ENCODE measurements around the gene SORCS2. TPM values are rescaled to one million over a fixed set of nuclear protein-coding genes. Genes with fewer than 3 reads are reported as not detected.

The SORCS2 gene
- total RNA-seq, 8 experiments from 2014 or later = 1.8 to 14.0 (median 5.3) TPM

GRCh38 chr4:7307394-7308099, 115.2 kb downstream of the SORCS2 start:
- peaks cover 47 to 48% of the 10 kb centered on the region in 2 donors for H3K4me1 ChIP-seq (replicated peaks in 1 of 2)
- no peak overlapping the region for H3K27ac ChIP-seq
- in situ Hi-C loops (cut with MboI; ENCODE audit: low pct_unique_long_range_greater_than_20kb in 2 of 9, low sequenced_read_pairs in 9 of 9, unreplicated experiment in 9 of 9) = loop anchor here in 1 of 9 experiments (25.0 kb wide), 1 partner anchor 405 kb away; no protein-coding TSS in a partner anchor
- no peak overlapping the region for H3K4me3 ChIP-seq
- no peak for ATAC-seq (replicated peaks in 6 of 8)
- WGBS, 10 experiments = 80 to 100% (median 93%) methylated on average over 1 to 3 of the region's 6 CpGs; no CpG with 5 or more reads in 7 of the 10 experiments

- peak in 2 of 8 experiments; percentile 9 to 33 for ATAC-seq (replicated peaks in 6 of 8)
- Histone ChIP-seq H3K4me1 (replicated peaks in 1 of 2) (peaks cover 44% of the 10 kb centered on the region in 2 donors), H3K4me3 (no peak overlapping the region), H3K27ac (no peak overlapping the region)
- in situ Hi-C loops (cut with MboI; ENCODE audit: low pct_unique_long_range_greater_than_20kb in 2 of 9, low sequenced_read_pairs in 9 of 9, unreplicated experiment in 9 of 9) = loop anchor here in 1 of 9 experiments (25.0 kb wide), 1 partner anchor 403 kb away; no protein-coding TSS in a partner anchor
- 0 to 80% (median 57%) methylated on average over 1 to 12 of the region's 13 CpGs; no CpG with 5 or more reads in 5 of the 10 experiments for WGBS, 10 experiments
These were observed 116.8 kb downstream of the SORCS2 start for GRCh38 chr4:7309181-7309580.

- ATAC-seq (replicated peaks in 6 of 8) = no peak
- in situ Hi-C loops (cut with MboI; ENCODE audit: low pct_unique_long_range_greater_than_20kb in 2 of 9, low sequenced_read_pairs in 9 of 9, unreplicated experiment in 9 of 9) = loop anchor here in 1 of 9 experiments (25.0 kb wide), 1 partner anchor 402 kb away; no protein-coding TSS in a partner anchor
These were observed 117.5 kb downstream of the SORCS2 start for GRCh38 chr4:7309636-7310390.

DNA sequence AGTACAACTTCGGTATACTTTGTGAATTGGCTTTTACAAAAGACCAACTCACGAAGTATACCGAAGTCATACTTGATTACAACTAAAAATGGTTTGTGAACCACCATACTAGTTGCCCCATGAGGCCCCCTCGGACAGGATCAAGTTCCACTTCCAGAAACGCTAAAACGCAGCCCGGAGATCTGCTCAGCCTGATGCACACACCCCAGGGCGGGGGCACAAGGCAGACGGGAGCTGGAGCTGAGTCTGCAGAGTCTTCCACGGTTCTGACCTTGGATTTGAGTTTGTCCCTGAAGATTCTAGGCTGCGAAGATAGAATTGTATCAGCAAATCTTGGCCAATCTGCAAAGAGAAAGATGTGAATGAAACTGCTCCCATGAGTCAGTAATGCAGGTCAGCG, 118.1 kb downstream of the SORCS2 start:
- ATAC-seq (replicated peaks in 6 of 8) = peak in 1 of 8 experiments; percentile 32
- in situ Hi-C loops (cut with MboI; ENCODE audit: low pct_unique_long_range_greater_than_20kb in 2 of 9, low sequenced_read_pairs in 9 of 9, unreplicated experiment in 9 of 9) = loop anchor here in 1 of 9 experiments (25.0 kb wide), 1 partner anchor 402 kb away; no protein-coding TSS in a partner anchor
- Histone ChIP-seq H3K4me1 (replicated peaks in 1 of 2) (peaks cover 38 to 39% of the 10 kb centered on the region in 2 donors), H3K4me3 (no peak overlapping the region), H3K27ac (no peak overlapping the region)
- 38 to 100% (median 62%) methylated on average over 1 to 12 of the region's 12 CpGs; no CpG with 5 or more reads in 1 of the 10 experiments for WGBS, 10 experiments

More at GRCh38 chr4:7309636-7310390, 117.5 kb downstream of the SORCS2 start:
- no peak overlapping the region for H3K27ac ChIP-seq
- 58 to 90% (median 74%) methylated on average over 2 to 7 of the region's 17 CpGs; no CpG with 5 or more reads in 5 of the 10 experiments for WGBS, 10 experiments
- no peak overlapping the region for H3K4me3 ChIP-seq
- H3K4me1 ChIP-seq (replicated peaks in 1 of 2) = peaks cover 38 to 39% of the 10 kb centered on the region in 2 donors

DNA sequence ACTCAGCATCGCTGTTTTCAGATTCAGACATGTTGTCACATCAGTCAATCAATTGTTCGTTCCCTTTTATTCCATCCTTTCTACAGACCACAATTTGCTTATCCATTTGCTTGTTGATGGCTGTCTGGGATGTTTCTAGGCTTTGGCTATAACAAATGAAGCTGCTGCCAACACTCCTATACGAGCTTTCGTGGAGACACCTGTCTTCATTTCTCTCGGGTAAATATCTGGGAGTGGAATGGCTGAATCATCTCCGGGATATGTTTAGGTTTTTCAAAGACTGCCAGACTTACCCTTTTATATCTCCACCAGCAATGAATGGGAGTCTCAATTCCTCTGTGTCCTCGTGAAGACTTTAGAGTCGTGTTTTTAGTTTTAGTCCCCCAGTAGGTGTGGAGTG, 118.9 kb downstream of the SORCS2 start:
- Histone ChIP-seq H3K27ac (no peak overlapping the region), H3K4me3 (no peak overlapping the region), H3K4me1 (replicated peaks in 1 of 2) (peaks cover 37 to 39% of the 10 kb centered on the region in 2 donors)
- 41 to 96% (median 72%) methylated on average over 1 to 8 of the region's 8 CpGs for WGBS, 10 experiments
- ATAC-seq (replicated peaks in 6 of 8) = no peak
- in situ Hi-C loops (cut with MboI; ENCODE audit: low pct_unique_long_range_greater_than_20kb in 2 of 9, low sequenced_read_pairs in 9 of 9, unreplicated experiment in 9 of 9) = loop anchor here in 1 of 9 experiments (25.0 kb wide), 1 partner anchor 401 kb away; no protein-coding TSS in a partner anchor

GRCh38 chr4:7312691-7313090, 120.4 kb downstream of the SORCS2 start:
- in situ Hi-C loops (cut with MboI; ENCODE audit: low pct_unique_long_range_greater_than_20kb in 2 of 9, low sequenced_read_pairs in 9 of 9, unreplicated experiment in 9 of 9) = loop anchor here in 1 of 9 experiments (25.0 kb wide), 1 partner anchor 400 kb away; no protein-coding TSS in a partner anchor
- Histone ChIP-seq H3K4me1 (replicated peaks in 1 of 2) (peaks cover 23 to 40% of the 10 kb centered on the region in 2 donors), H3K27ac (no peak overlapping the region), H3K4me3 (no peak overlapping the region)
- no peak for ATAC-seq (replicated peaks in 6 of 8)
- WGBS, 10 experiments = 60 to 89% methylated on average over 2 to 3 of the region's 7 CpGs; no CpG with 5 or more reads in 8 of the 10 experiments

- ATAC-seq (replicated peaks in 6 of 8) = peak in 6 of 8 experiments; percentile 71 to 87 (median 81)
- 20 to 51% (median 35%) methylated on average over 1 to 6 of the region's 14 CpGs; no CpG with 5 or more reads in 4 of the 10 experiments for WGBS, 10 experiments
- Histone ChIP-seq H3K27ac (peak overlapping the region in 1 of 2 donors; percentile 44), H3K4me1 (replicated peaks in 1 of 2) (peaks cover 23 to 40% of the 10 kb centered on the region in 2 donors), H3K4me3 (no peak overlapping the region)
- in situ Hi-C loops (cut with MboI; ENCODE audit: low pct_unique_long_range_greater_than_20kb in 2 of 9, low sequenced_read_pairs in 9 of 9, unreplicated experiment in 9 of 9) = loop anchor here in 1 of 9 experiments (25.0 kb wide), 1 partner anchor 399 kb away; no protein-coding TSS in a partner anchor
These were observed 121.0 kb downstream of the SORCS2 start for GRCh38 chr4:7313347-7313811.

DNA sequence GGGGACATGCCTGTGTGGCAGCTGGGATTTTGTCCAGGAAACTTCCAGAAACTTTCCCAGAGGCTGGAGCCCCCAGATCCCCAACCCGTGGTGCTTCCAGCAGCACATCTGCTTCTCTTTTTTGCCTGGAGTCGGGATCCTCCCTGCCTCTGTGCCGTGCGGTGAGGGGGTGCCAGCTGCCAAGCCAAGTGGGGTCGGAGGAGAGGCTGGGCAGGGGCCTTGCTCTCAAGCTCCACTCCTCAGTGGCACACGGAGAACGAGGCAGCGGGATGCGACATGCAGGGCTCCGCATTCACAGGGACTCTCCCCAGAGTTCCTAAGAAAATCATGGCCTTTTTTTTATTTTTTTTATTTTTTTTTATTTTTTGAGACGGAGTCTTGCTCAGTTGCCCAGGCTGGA, 121.7 kb downstream of the SORCS2 start:
- H3K4me3 ChIP-seq = no peak overlapping the region

GRCh38 chr4:7315286-7315685, 122.9 kb downstream of the SORCS2 start:
- in situ Hi-C loops (cut with MboI; ENCODE audit: low pct_unique_long_range_greater_than_20kb in 2 of 9, low sequenced_read_pairs in 9 of 9, unreplicated experiment in 9 of 9) = loop anchor here in 1 of 9 experiments (25.0 kb wide), 1 partner anchor 397 kb away; no protein-coding TSS in a partner anchor
- Histone ChIP-seq H3K4me3 (no peak overlapping the region), H3K27ac (no peak overlapping the region), H3K4me1 (replicated peaks in 1 of 2) (peaks cover 14 to 24% of the 10 kb centered on the region in 2 donors)
- WGBS, 10 experiments = 64 to 100% (median 92%) methylated on average over 1 to 2 of the region's 4 CpGs; no CpG with 5 or more reads in 5 of the 10 experiments
- ATAC-seq (replicated peaks in 6 of 8) = no peak

More for the DNA sequence above, 121.7 kb downstream of the SORCS2 start:
- in situ Hi-C loops (cut with MboI; ENCODE audit: low pct_unique_long_range_greater_than_20kb in 2 of 9, low sequenced_read_pairs in 9 of 9, unreplicated experiment in 9 of 9) = loop anchor here in 1 of 9 experiments (25.0 kb wide), 1 partner anchor 398 kb away; no protein-coding TSS in a partner anchor
- peaks cover 21 to 37% of the 10 kb centered on the region in 2 donors for H3K4me1 ChIP-seq (replicated peaks in 1 of 2)
- WGBS, 10 experiments = 0 to 100% (median 75%) methylated on average over 1 to 3 of the region's 11 CpGs; no CpG with 5 or more reads in 4 of the 10 experiments
- no peak overlapping the region for H3K27ac ChIP-seq
- ATAC-seq (replicated peaks in 6 of 8) = no peak

DNA sequence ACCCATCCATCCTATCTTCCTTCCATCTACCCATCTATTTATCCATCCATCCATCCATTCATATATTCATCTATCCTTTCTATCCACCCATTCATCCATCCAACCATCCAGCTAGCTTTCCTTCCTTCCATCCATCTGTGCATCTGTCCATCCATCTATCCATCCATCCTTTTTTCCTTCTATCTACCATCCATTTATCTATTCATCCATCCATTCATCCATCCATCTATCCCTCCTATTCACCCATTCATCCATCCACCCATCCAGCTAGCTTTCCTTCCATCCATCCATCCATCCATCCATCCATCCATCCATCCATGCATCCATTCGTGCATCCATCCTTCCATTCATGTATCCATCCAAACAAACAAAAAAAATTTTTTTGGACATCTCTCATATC, 123.6 kb downstream of the SORCS2 start:
- H3K27ac ChIP-seq = no peak overlapping the region
- ATAC-seq (replicated peaks in 6 of 8) = no peak
- 0 to 100% (median 67%) methylated on average over 1 of the region's 1 CpG; no CpG with 5 or more reads in 1 of the 10 experiments for WGBS, 10 experiments
- no peak overlapping the region for H3K4me3 ChIP-seq
- peaks cover 12 to 21% of the 10 kb centered on the region in 2 donors for H3K4me1 ChIP-seq (replicated peaks in 1 of 2)
- in situ Hi-C loops (cut with MboI; ENCODE audit: low pct_unique_long_range_greater_than_20kb in 2 of 9, low sequenced_read_pairs in 9 of 9, unreplicated experiment in 9 of 9) = loop anchor here in 1 of 9 experiments (25.0 kb wide), 1 partner anchor 396 kb away; no protein-coding TSS in a partner anchor

- in situ Hi-C loops (cut with MboI; ENCODE audit: low pct_unique_long_range_greater_than_20kb in 2 of 9, low sequenced_read_pairs in 9 of 9, unreplicated experiment in 9 of 9) = loop anchor here in 1 of 9 experiments (25.0 kb wide), 1 partner anchor 393 kb away; no protein-coding TSS in a partner anchor
- peak in 1 of 8 experiments; percentile 19 for ATAC-seq (replicated peaks in 6 of 8)
These were observed 126.7 kb downstream of the SORCS2 start for GRCh38 chr4:7319024-7319423.

GRCh38 chr4:7320206-7320797, 128.0 kb downstream of the SORCS2 start:
- Histone ChIP-seq H3K4me3 (no peak overlapping the region), H3K27ac (no peak overlapping the region), H3K4me1 (replicated peaks in 1 of 2) (peaks cover 7 to 14% of the 10 kb centered on the region in 2 donors)
- ATAC-seq (replicated peaks in 6 of 8) = no peak
- WGBS, 10 experiments = 0 to 100% (median 49%) methylated on average over 1 to 5 of the region's 5 CpGs; no CpG with 5 or more reads in 2 of the 10 experiments
- in situ Hi-C loops (cut with MboI; ENCODE audit: low pct_unique_long_range_greater_than_20kb in 2 of 9, low sequenced_read_pairs in 9 of 9, unreplicated experiment in 9 of 9) = loop anchor here in 1 of 9 experiments (25.0 kb wide), 1 partner anchor 392 kb away; no protein-coding TSS in a partner anchor

More at GRCh38 chr4:7319024-7319423, 126.7 kb downstream of the SORCS2 start:
- Histone ChIP-seq H3K4me3 (no peak overlapping the region), H3K4me1 (replicated peaks in 1 of 2) (peaks cover 2 to 14% of the 10 kb centered on the region in 2 donors), H3K27ac (no peak overlapping the region)
- 40 to 80% (median 70%) methylated on average over 1 to 4 of the region's 4 CpGs; no CpG with 5 or more reads in 1 of the 10 experiments for WGBS, 10 experiments

Measured in motor neuron (in vitro differentiated cells).